ENCODE data around the gene PANX2. TPM values are rescaled to one million over a fixed set of nuclear protein-coding genes. Genes with fewer than 3 reads are reported as not detected.

PANX2 gene
- total and polyA plus RNA-seq, 2 of the 4 experiments (the other 2 are of a cell fraction) = 0.18 to 1.7 TPM

DNA sequence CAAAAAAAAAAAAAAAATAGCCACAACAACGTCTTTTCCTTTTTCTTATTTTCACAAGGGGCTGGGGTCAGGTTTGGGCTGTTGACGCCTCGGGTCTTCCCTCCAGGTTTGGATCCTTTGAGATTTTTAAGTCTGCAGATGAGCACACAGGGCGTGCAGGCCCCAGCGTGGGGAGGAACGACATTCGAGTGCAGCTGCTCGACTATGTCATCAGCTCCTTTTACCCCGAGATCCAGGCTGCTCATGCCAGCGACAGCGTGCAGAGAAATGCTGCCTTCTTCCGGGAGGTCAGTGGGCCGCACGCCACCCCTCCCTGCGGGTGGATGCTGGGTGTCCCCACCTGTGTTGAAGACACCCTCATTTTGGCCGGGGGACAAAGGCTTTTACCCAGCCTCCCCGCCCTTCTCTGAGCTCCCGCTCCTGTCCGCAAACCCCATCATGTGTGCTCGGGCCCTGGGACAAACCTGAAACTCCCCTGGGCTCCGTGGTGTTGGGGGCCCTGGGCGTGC lies 38.0 kb downstream of the PANX2 start:
- no peak for DNase-seq
- ATAC-seq (ENCODE audit: low read depth) = no peak
- Histone ChIP-seq H2BK15ac (ENCODE audit: low read depth, low read length) (no peak overlapping the region), H2BK5ac (ENCODE audit: low read depth, low read length, poor library complexity, severe bottlenecking) (no peak overlapping the region), H3K14ac (replicated peaks; ENCODE audit: low read depth, low read length) (no peak overlapping the region), H2AK5ac (ENCODE audit: low read depth, low read length) (no peak overlapping the region), H3K9me3 (ENCODE audit: control insufficient read depth, insufficient read depth, low read length) (no peaks in the 10 kb centered on the region), H3K18ac (ENCODE audit: low read depth, low read length) (no peak overlapping the region), H2BK120ac (ENCODE audit: low read depth, low read length) (no peak overlapping the region), H4K5ac (ENCODE audit: low read depth, low read length) (no peak overlapping the region), H3K27me3 (ENCODE audit: control insufficient read depth, insufficient read depth, low read length) (no peaks in the 10 kb centered on the region), H3K36me3 (ENCODE audit: control insufficient read depth, insufficient read depth, low read length) (peaks cover 45% of the 10 kb centered on the region), H3K23ac (ENCODE audit: low read depth, low read length) (no peak overlapping the region), H4K20me1 (ENCODE audit: insufficient read depth, low read length) (peaks cover 48% of the 10 kb centered on the region), H2BK20ac (ENCODE audit: low read depth, low read length) (no peak overlapping the region), H3K79me1 (ENCODE audit: low read depth in 1 of 2, low read length in 2 of 2) (peaks cover 22 to 77% of the 10 kb centered on the region in 2 experiments), H3K56ac (ENCODE audit: extremely low read depth, insufficient read depth, low read length) (no peak overlapping the region), H3K27ac (ENCODE audit: insufficient read depth, low read length) (no peak overlapping the region), H3K4me3 (ENCODE audit: insufficient read depth, low read depth, low read length) (no peak overlapping the region), H3K4ac (ENCODE audit: low read depth, low read length) (no peak overlapping the region), H3K4me1 (ENCODE audit: control insufficient read depth, insufficient read depth, low read length) (no peaks in the 10 kb centered on the region), H3K4me2 (ENCODE audit: low read depth, low read length) (no peak overlapping the region), H3K9ac (ENCODE audit: low read depth, low read length) (no peak overlapping the region), H3K9me1 (ENCODE audit: insufficient read depth, low read length) (no peaks in the 10 kb centered on the region; the same call in 1 of the 2 replicates), H4K8ac (ENCODE audit: low read depth in 2 of 2, low read length in 2 of 2) (no peak overlapping the region), H2AFZ (replicated peaks; ENCODE audit: low read length, poor library complexity) (no peak overlapping the region), H2AK9ac (replicated peaks; ENCODE audit: low read depth, low read length, poor library complexity) (peak overlapping the region; percentile 15), H4K91ac (ENCODE audit: insufficient read depth, low read depth, low read length) (no peak overlapping the region)
- intact Hi-C loops (cut with micrococcal nuclease) = loop anchor here (2.0 to 10.0 kb wide), 2 partner anchors 234 to 278 kb away; no protein-coding TSS in a partner anchor
- in situ Hi-C loops (cut with MboI; ENCODE audit: low sequenced_read_pairs) = loop anchor here (25.0 kb wide), 1 partner anchor 396 kb away; no protein-coding TSS in a partner anchor
- dilution Hi-C loops (cut with HindIII; ENCODE audit: low sequenced_read_pairs, unreplicated experiment) = no loop called here
- no TSS peak for BruUV-seq (replicated peaks)
- POLR2A ChIA-PET (ENCODE audit: unreplicated experiment) = no interaction called here
- no peak for TF ChIP-seq POLR2A (IDR thresholded peaks at IDR 0.05; ENCODE audit: low read depth, low read length)
- no peak for TF ChIP-seq NFE2L2 (IDR thresholded peaks at IDR 0.05; ENCODE audit: low read depth, low read length)
- no peak for TF ChIP-seq CTCF (conservative IDR thresholded peaks at IDR 0.05; ENCODE audit: low read depth, low read length)
- CTCF ChIA-PET = no interaction called here
- WGBS, 2 experiments (ENCODE audit: extremely low coverage in 2 of 2, insufficient read length in 1 of 2) = 90% methylated on average over 16 of the region's 22 CpGs; no CpG with 5 or more reads in 1 of the 2 experiments

Measured in IMR-90 (cell line).